Endodermal cell (in vitro differentiated cells): ENCODE results near the gene ITFG1. TPM values are rescaled to one million over a fixed set of nuclear protein-coding genes. Genes with fewer than 3 reads are reported as not detected.

Source experiments
- DNase-seq: peaks from one replicate; pipeline ENCODE4 v3.0.0-alpha.2; 2017
- H3K27ac ChIP-seq: 2 replicates; pipeline ENCODE4 v1.5.1; 2013; ENCODE audit warnings: mild to moderate bottlenecking, low read depth, low read length, moderate library complexity
- H3K27me3 ChIP-seq: 2 replicates; pipeline ENCODE4 v1.6.1; 2013; ENCODE audit warnings: mild to moderate bottlenecking, low read length, moderate library complexity; ENCODE audit not compliant: insufficient read depth, control insufficient read depth, poor library complexity, severe bottlenecking
- H3K36me3 ChIP-seq: 2 replicates; pipeline ENCODE4 v1.7.0; 2013; ENCODE audit warnings: mild to moderate bottlenecking, low read length, moderate library complexity; ENCODE audit not compliant: control insufficient read depth, insufficient read depth
- H3K4me1 ChIP-seq: one replicate; pipeline ENCODE4 v1.7.0; 2013; ENCODE audit warnings: low read length; ENCODE audit not compliant: control insufficient read depth, insufficient read depth
- H3K4me3 ChIP-seq: 2 replicates; pipeline ENCODE4 v1.5.1; 2013; ENCODE audit warnings: mild to moderate bottlenecking, low read length, moderate library complexity
- H3K9ac ChIP-seq: 2 replicates; pipeline ENCODE4 v1.6.1; 2013; ENCODE audit warnings: mild to moderate bottlenecking, low read length, moderate library complexity; ENCODE audit not compliant: poor library complexity, severe bottlenecking; ENCODE audit errors: extremely low read depth
- H3K9me3 ChIP-seq: 2 replicates; pipeline ENCODE4 v1.6.1; 2013; ENCODE audit warnings: mild to moderate bottlenecking, low read length, moderate library complexity; ENCODE audit not compliant: control insufficient read depth
- H3K27ac Mint-ChIP-seq: 2 replicates; pipeline ENCODE4 v1.8.0; 2020; ENCODE audit warnings: mixed read lengths
- H3K27me3 Mint-ChIP-seq: 2 replicates; pipeline ENCODE4 v1.8.0; 2021; ENCODE audit warnings: mild to moderate bottlenecking, mixed read lengths; ENCODE audit not compliant: insufficient read depth
- H3K36me3 Mint-ChIP-seq: 2 replicates; pipeline ENCODE4 v1.8.0; 2020; ENCODE audit warnings: low read depth, mixed read lengths
- H3K4me1 Mint-ChIP-seq: 2 replicates; pipeline ENCODE4 v1.8.0; 2020; ENCODE audit warnings: mixed read lengths
- H3K4me3 Mint-ChIP-seq: 2 replicates; pipeline ENCODE4 v1.8.0; 2020; ENCODE audit warnings: mild to moderate bottlenecking, moderate library complexity, mixed read lengths
- H3K9me3 Mint-ChIP-seq: 2 replicates; pipeline ENCODE4 v1.8.0; 2020; ENCODE audit warnings: mild to moderate bottlenecking, mixed read lengths
- CTCF ChIP-seq: fragments of 200-600 bp; sonication (generic); conservative IDR thresholded peaks from 2 replicates; pipeline ENCODE4 v1.5.0; 2021; ENCODE audit warnings: antibody characterized with exemption, mild to moderate bottlenecking
- WGBS, 2 experiments: methylation state at CpG; one replicate each; pipeline versions ENCODE4 v1.1.5 to v1.1.7; 2013; ENCODE audit warnings: missing lambda C conversion rate in 2 of 2, mixed read lengths in 1 of 2; ENCODE audit not compliant: insufficient coverage in 1 of 2, insufficient read length in 1 of 2; 5-methylcytosine and 5-hydroxymethylcytosine counted together
- total RNA-seq, 2 donors: library from RNA; stranded (reverse); fragmentation: NEBNext Ultra II Directional in 1 of 2; extraction: Animal tissue kit (Norgen Biotek cat#: 25700) in 1 of 2; gene quantifications; 2 replicates in 1 of 2; 3 replicates in 1 of 2; pipeline ENCODE4 v1.2.1, GENCODE V29; 2021

Gene ITFG1
- total RNA-seq, 2 donors from 2014 or later, result 35.6 to 40.0 TPM

GRCh38 chr16:47492036-47492427 is 31.2 kb upstream of the ITFG1 start:
- Mint-ChIP-seq H3K27me3 (no peaks in the 10 kb centered on the region), H3K36me3 (peaks cover 33% of the 10 kb centered on the region), H3K4me3 (no peak overlapping the region), H3K9me3 (peaks cover 36% of the 10 kb centered on the region), H3K27ac (no peak overlapping the region), H3K4me1 (peaks cover 13% of the 10 kb centered on the region)
- Histone ChIP-seq H3K27ac (no peak overlapping the region), H3K36me3 (peaks cover 13% of the 10 kb centered on the region), H3K4me3 (no peak overlapping the region), H3K9me3 (peaks cover 41% of the 10 kb centered on the region), H3K4me1 (peaks cover 2% of the 10 kb centered on the region), H3K9ac (no peak overlapping the region), H3K27me3 (no peaks in the 10 kb centered on the region)
- TF ChIP-seq CTCF, result no peak
- WGBS, 2 experiments, result 20 to 37% methylated on average over 1 of the region's 1 CpG
- no peak for DNase-seq

GRCh38 chr16:47490471-47490870 is 29.6 kb upstream of the ITFG1 start:
- no peak for TF ChIP-seq CTCF
- peaks cover 42% of the 10 kb centered on the region for H3K36me3 Mint-ChIP-seq

GRCh38 chr16:47488051-47488450 is 27.2 kb upstream of the ITFG1 start:
- H3K4me1 Mint-ChIP-seq, result peaks cover 7% of the 10 kb centered on the region
- H3K27me3 Mint-ChIP-seq, result no peaks in the 10 kb centered on the region
- Histone ChIP-seq H3K9ac (no peak overlapping the region), H3K9me3 (peaks cover 41% of the 10 kb centered on the region), H3K27me3 (no peaks in the 10 kb centered on the region), H3K27ac (no peak overlapping the region), H3K36me3 (peaks cover 29% of the 10 kb centered on the region), H3K4me1 (peaks cover 2% of the 10 kb centered on the region), H3K4me3 (no peak overlapping the region)
- DNase-seq, result no peak
- no peak overlapping the region for H3K27ac Mint-ChIP-seq
- H3K9me3 Mint-ChIP-seq, result peaks cover 36% of the 10 kb centered on the region
- 96 to 100% methylated on average over 1 to 3 of the region's 3 CpGs for WGBS, 2 experiments
- no peak overlapping the region for H3K4me3 Mint-ChIP-seq
- peaks cover 44% of the 10 kb centered on the region for H3K36me3 Mint-ChIP-seq
- TF ChIP-seq CTCF, result no peak

More at GRCh38 chr16:47490471-47490870, 29.6 kb upstream of the ITFG1 start:
- Histone ChIP-seq H3K36me3 (peaks cover 24% of the 10 kb centered on the region), H3K4me1 (peaks cover 2% of the 10 kb centered on the region), H3K27me3 (no peaks in the 10 kb centered on the region), H3K4me3 (peak overlapping the region; percentile 25), H3K9ac (no peak overlapping the region), H3K9me3 (peaks cover 41% of the 10 kb centered on the region), H3K27ac (no peak overlapping the region)
- Mint-ChIP-seq H3K4me1 (peaks cover 7% of the 10 kb centered on the region), H3K27me3 (no peaks in the 10 kb centered on the region), H3K9me3 (peaks cover 36% of the 10 kb centered on the region), H3K4me3 (no peak overlapping the region), H3K27ac (no peak overlapping the region)
- no peak for DNase-seq
